MCF 10A (cell line): ENCODE measurements around the gene ADAT2. TPM values are rescaled to one million over a fixed set of nuclear protein-coding genes. Genes with fewer than 3 reads are reported as not detected.

Source experiments
- BruUV-seq: library from RNA; stranded (reverse); fragments of 400-500 nt; replicated peaks from 2 replicates; lab custom pipeline; 2021; lab: Mats Ljungman, UMichigan
- CTCF ChIA-PET: fragments of 300-600 bp; sonication (Branson Sonifier 250); formaldehyde crosslinking; extraction: SDS; loops from one replicate; lab custom pipeline; 2021; ENCODE audit warnings: antibody characterized with exemption, inconsistent platforms; lab: Yijun Ruan, JAX
- POLR2A ChIA-PET: fragments of 300-600, 350-650 bp; sonication (Branson Sonifier 250); formaldehyde crosslinking; extraction: SDS; loops from one replicate; lab custom pipeline; 2020; ENCODE audit warnings: antibody characterized with exemption, inconsistent platforms; lab: Yijun Ruan, JAX
- DNase-seq: peaks from one replicate; pipeline ENCODE4 v3.0.0-alpha.2; 2018; ENCODE audit not compliant: unreplicated experiment
- H3K27ac Mint-ChIP-seq: one replicate; pipeline ENCODE4 v1.8.0; 2022; ENCODE audit warnings: mild to moderate bottlenecking, low read depth, mixed read lengths; ENCODE audit not compliant: unreplicated experiment
- H3K27me3 Mint-ChIP-seq: one replicate; pipeline ENCODE4 v1.8.0; 2022; ENCODE audit warnings: mixed read lengths; ENCODE audit not compliant: insufficient read depth, unreplicated experiment
- H3K36me3 Mint-ChIP-seq: one replicate; pipeline ENCODE4 v1.8.0; 2022; ENCODE audit warnings: mild to moderate bottlenecking, moderate library complexity, mixed read lengths; ENCODE audit not compliant: insufficient read depth, unreplicated experiment
- H3K4me1 Mint-ChIP-seq: one replicate; pipeline ENCODE4 v1.8.0; 2022; ENCODE audit warnings: mixed read lengths; ENCODE audit not compliant: insufficient read depth, unreplicated experiment
- H3K4me3 Mint-ChIP-seq: one replicate; pipeline ENCODE4 v1.8.0; 2022; ENCODE audit warnings: mild to moderate bottlenecking, moderate library complexity, mixed read lengths; ENCODE audit not compliant: unreplicated experiment
- H3K9me3 Mint-ChIP-seq: one replicate; pipeline ENCODE4 v1.8.0; 2022; ENCODE audit warnings: mixed read lengths; ENCODE audit not compliant: unreplicated experiment
- CTCF ChIP-seq: fragments of 200-600 bp; IDR thresholded peaks from one replicate; pipeline ENCODE4 v1.8.0; 2022; ENCODE audit warnings: antibody characterized with exemption, mild to moderate bottlenecking; ENCODE audit not compliant: unreplicated experiment
- intact Hi-C: fragments of 100-400 bp; cut with micrococcal nuclease; formaldehyde crosslinking; loops from 2 replicates; pipeline ENCODE4 v1.14.1; 2022
- total RNA-seq: library from RNA; stranded (reverse); gene quantifications from 2 replicates; pipeline ENCODE4 v1.2.3, GENCODE V29; 2022

The ADAT2 gene
- total RNA-seq, 1 experiment from 2014 or later = 27.7 TPM

- H3K36me3 Mint-ChIP-seq = no peaks in the 10 kb centered on the region
- POLR2A ChIA-PET = interaction anchor here (1.2 kb wide), 1 partner anchor 11 kb away, joined by 3 read pairs; no protein-coding TSS in a partner anchor
- H3K4me1 Mint-ChIP-seq = no peaks in the 10 kb centered on the region
- intact Hi-C loops = no loop called here
- H3K27me3 Mint-ChIP-seq = no peaks in the 10 kb centered on the region
- CTCF ChIA-PET = interaction anchor here (0.6 kb wide), 1 partner anchor 36 kb away, joined by 3 read pairs; no protein-coding TSS in a partner anchor
- H3K27ac Mint-ChIP-seq = no peak overlapping the region
- TF ChIP-seq CTCF = no peak
- no TSS peak for BruUV-seq
- H3K4me3 Mint-ChIP-seq = no peak overlapping the region
- peaks cover 15% of the 10 kb centered on the region for H3K9me3 Mint-ChIP-seq
- no peak for DNase-seq
These were observed 64.9 kb downstream of the ADAT2 start for GRCh38 chr6:143385636-143386035.

GRCh38 chr6:143376861-143377260 lies 73.6 kb downstream of the ADAT2 start:
- CTCF ChIA-PET = no interaction called here
- Mint-ChIP-seq H3K27me3 (no peaks in the 10 kb centered on the region), H3K27ac (no peak overlapping the region), H3K4me1 (no peaks in the 10 kb centered on the region), H3K4me3 (no peak overlapping the region), H3K9me3 (peaks cover 14% of the 10 kb centered on the region), H3K36me3 (no peaks in the 10 kb centered on the region)
- intact Hi-C loops = no loop called here
- no TSS peak for BruUV-seq
- no peak for TF ChIP-seq CTCF
- POLR2A ChIA-PET = no interaction called here
- DNase-seq = no peak

- ChIA-PET CTCF (no interaction called here), POLR2A (interaction anchor here (1.4 kb wide), 1 partner anchor 21 kb away, joined by 4 read pairs; no protein-coding TSS in a partner anchor)
- H3K27me3 Mint-ChIP-seq = no peaks in the 10 kb centered on the region
- no peak overlapping the region for H3K4me3 Mint-ChIP-seq
- no peaks in the 10 kb centered on the region for H3K36me3 Mint-ChIP-seq
- peaks cover 14% of the 10 kb centered on the region for H3K9me3 Mint-ChIP-seq
- H3K27ac Mint-ChIP-seq = no peak overlapping the region
- no peak for TF ChIP-seq CTCF
- DNase-seq = no peak
- no TSS peak for BruUV-seq
- H3K4me1 Mint-ChIP-seq = no peaks in the 10 kb centered on the region
- intact Hi-C loops = no loop called here
These were observed 74.1 kb downstream of the ADAT2 start for GRCh38 chr6:143376375-143376774.

- no peak for DNase-seq
- no peak for TF ChIP-seq CTCF
- no peak overlapping the region for H3K27ac Mint-ChIP-seq
- intact Hi-C loops = no loop called here
- no TSS peak for BruUV-seq
- no peak overlapping the region for H3K4me3 Mint-ChIP-seq
- peaks cover 14% of the 10 kb centered on the region for H3K9me3 Mint-ChIP-seq
- no peaks in the 10 kb centered on the region for H3K4me1 Mint-ChIP-seq
- CTCF ChIA-PET = no interaction called here
- H3K27me3 Mint-ChIP-seq = no peaks in the 10 kb centered on the region
- H3K36me3 Mint-ChIP-seq = no peaks in the 10 kb centered on the region
- POLR2A ChIA-PET = interaction anchor here (0.6 to 1.4 kb wide), 2 partner anchors 21 to 22 kb away, joined by 3 to 4 read pairs; no protein-coding TSS in a partner anchor
These were observed 75.4 kb downstream of the ADAT2 start for GRCh38 chr6:143375022-143375585.
